Inflammatory macrophage (primary cell): ENCODE data around the gene GGA3.
"Not testable (repeated sequence)": the region's sequence is repeated elsewhere in the genome, so short reads cannot be mapped to it uniquely, and the experiment has no call there.

Experiments used
- DNase-seq, 2 donors: peaks; one replicate each; pipeline ENCODE4 v3.0.0-alpha.2; 2020 to 2022
- total RNA-seq, 18 experiments: gene quantifications; one replicate each; lab custom pipeline; 2026; ENCODE audit warnings: mixed read lengths in 6 of 18, inconsistent platforms in 2 of 18; lab: John Stamatoyannopoulos, UW

The GGA3 gene
- total RNA-seq: 19.5 to 60.5 (median 31.1) reads per million in 18 experiments

- DNase-seq: peak; percentile 94 to 95
These were observed at the start of gene GGA3, which contains the start of gene MRPS7 for GRCh38 chr17:75261336-75262111. TSS of gene GGA3 (minus strand) at chr17:75261606. CDS start at chr17:75261587, 19 bp downstream. TSS of gene MRPS7 (plus strand) at chr17:75261879. CDS start at chr17:75261901, 22 bp downstream.

GRCh38 chr17:75308732-75309629 lies 47.6 kb upstream of the GGA3 start:
- peak; percentile 69 for DNase-seq

- no peak for DNase-seq
These were observed 46.7 kb upstream of the GGA3 start for GRCh38 chr17:75307957-75308731.

GRCh38 chr17:75301502-75302206 lies 40.2 kb upstream of the GGA3 start:
- DNase-seq: peak; percentile 89 to 90

- peak; percentile 76 to 85 for DNase-seq
These were observed 39.6 kb upstream of the GGA3 start for GRCh38 chr17:75301049-75301448.

GRCh38 chr17:75300280-75300679 lies 38.9 kb upstream of the GGA3 start:
- no peak for DNase-seq

GRCh38 chr17:75295201-75296158 lies 34.1 kb upstream of the GGA3 start:
- DNase-seq: peak; percentile 89

- peak; percentile 79 to 84 for DNase-seq
These were observed 31.5 kb upstream of the GGA3 start for GRCh38 chr17:75292810-75293448.

- DNase-seq: peak; percentile 89 to 92
These were observed 28.5 kb upstream of the GGA3 start for GRCh38 chr17:75289832-75290337.

GRCh38 chr17:75289115-75289831 lies 27.9 kb upstream of the GGA3 start, which contains the start of gene SLC25A19:
TSS of gene SLC25A19 (minus strand) at chr17:75289433. CDS start at chr17:75286764, 2,669 bp downstream.
- peak; percentile 98 to 99 for DNase-seq

- peak; percentile 35 to 61 for DNase-seq
These were observed 27.3 kb upstream of the GGA3 start for GRCh38 chr17:75288770-75289114.

- no peak for DNase-seq
These were observed 27.0 kb upstream of the GGA3 start for GRCh38 chr17:75288359-75288758.

- no peak for DNase-seq
These were observed 25.8 kb upstream of the GGA3 start for GRCh38 chr17:75287221-75287620.

GRCh38 chr17:75285123-75285522 lies 23.7 kb upstream of the GGA3 start:
- DNase-seq: no peak

- not testable (repeated sequence) for DNase-seq
These were observed 18.8 kb upstream of the GGA3 start for GRCh38 chr17:75280189-75280588.

GRCh38 chr17:75277664-75278071 lies 16.3 kb upstream of the GGA3 start:
- DNase-seq: no peak

GRCh38 chr17:75273977-75274708 lies 12.7 kb upstream of the GGA3 start:
- peak in 1 of 2 donors; percentile 42 for DNase-seq

- DNase-seq: peak in 1 of 2 donors; percentile 6
These were observed 11.4 kb upstream of the GGA3 start for GRCh38 chr17:75272848-75273184.
